HepG2 (cell line): ENCODE measurements around the gene CGNL1. TPM values are rescaled to one million over a fixed set of nuclear protein-coding genes. Genes with fewer than 3 reads are reported as not detected.

Source experiments
- ATAC-seq: fragments of 200-7000 bp; cut with Tn5 transposase; 3 replicates; pipeline ENCODE4 v1.9.1; 2020; ENCODE audit warnings: mild to moderate bottlenecking, moderate library complexity
- BruUV-seq: library from RNA; stranded (reverse); fragments of 400-500 nt; replicated peaks from 2 replicates; lab custom pipeline; 2021; lab: Mats Ljungman, UMichigan
- CTCF ChIA-PET: fragments of 300-600 bp; formaldehyde crosslinking; extraction: SDS; loops from one replicate; lab custom pipeline; 2021; ENCODE audit warnings: low total read pairs, inconsistent platforms, low intra/inter-chr PET ratio; lab: Yijun Ruan, JAX
- POLR2A ChIA-PET: fragments of 350-600 bp; sonication (Branson Sonifier 250); formaldehyde crosslinking; loops from one replicate; lab custom pipeline; 2020; ENCODE audit warnings: antibody characterized with exemption, inconsistent platforms; lab: Yijun Ruan, JAX
- DNase-seq: peaks from one replicate; pipeline ENCODE4 v3.0.0-alpha.2; 2015; ENCODE audit warnings: low spot score
- FAIRE-seq: peaks from 3 replicates; lab custom pipeline; 2011; peaks lifted over from hg19 to GRCh38; lab: Jason Lieb, UNC
- H2AFZ ChIP-seq: one replicate; pipeline ENCODE4 v1.6.1; 2011; ENCODE audit warnings: low read length, inconsistent platforms
- H3K27ac ChIP-seq: fragments of 300-600 bp; 3 replicates; pipeline ENCODE4 v1.8.0; 2011; ENCODE audit warnings: mixed run types, mild to moderate bottlenecking, mixed read lengths, low read length, inconsistent platforms; ENCODE audit not compliant: insufficient read depth; ENCODE audit errors: extremely low read length
- H3K27me3 ChIP-seq, 2 experiments: fragments of 200-600 bp in 1 of 2; 2 replicates in 1 of 2; 3 replicates in 1 of 2; pipeline versions ENCODE4 v1.6.0 to v1.8.0; 2011; ENCODE audit warnings: low read length in 2 of 2, mild to moderate bottlenecking in 2 of 2, moderate library complexity in 2 of 2, inconsistent platforms in 1 of 2; ENCODE audit not compliant: insufficient read depth in 2 of 2, control insufficient read depth in 1 of 2
- H3K36me3 ChIP-seq, 2 experiments: fragments of 200-600 bp in 1 of 2; replicated peaks in 1 of 2; 2 replicates in 1 of 2; 3 replicates in 1 of 2; pipeline versions ENCODE4 v1.5.1 to v1.8.0; 2011; ENCODE audit warnings: low read length in 2 of 2, inconsistent platforms in 1 of 2; ENCODE audit not compliant: insufficient read depth in 2 of 2, control insufficient read depth in 1 of 2
- H3K4me1 ChIP-seq: 2 replicates; pipeline ENCODE4 v1.5.1; 2012; ENCODE audit warnings: low read length, inconsistent platforms; ENCODE audit not compliant: insufficient read depth
- H3K4me2 ChIP-seq: 2 replicates; pipeline ENCODE4 v1.6.0; 2011; ENCODE audit warnings: low read depth, low read length, inconsistent platforms
- H3K4me3 ChIP-seq, 3 experiments: fragments of 200-600 bp in 1 of 3; sonication (generic), shearing (Covaris generic) in 1 of 3; replicated peaks in 1 of 3; 2 replicates each; pipeline ENCODE4 v1.5.1; 2011 to 2016; ENCODE audit warnings: low read length in 3 of 3, inconsistent platforms in 2 of 3, low read depth in 2 of 3, mild to moderate bottlenecking in 2 of 3, control low read depth in 1 of 3, mixed read lengths in 1 of 3; ENCODE audit not compliant: insufficient read depth in 1 of 3
- H3K79me2 ChIP-seq: one replicate; pipeline ENCODE4 v1.6.1; 2011; ENCODE audit warnings: low read length, inconsistent platforms; ENCODE audit not compliant: insufficient read depth
- H3K9ac ChIP-seq: 2 replicates; pipeline ENCODE4 v1.6.0; 2011; ENCODE audit warnings: mild to moderate bottlenecking, low read depth, low read length, inconsistent platforms; ENCODE audit not compliant: insufficient read depth
- H3K9me3 ChIP-seq: 2 replicates; pipeline ENCODE4 v1.5.1; 2012; ENCODE audit warnings: mild to moderate bottlenecking, low read length
- H4K20me1 ChIP-seq: 2 replicates; pipeline ENCODE4 v1.6.0; 2011; ENCODE audit warnings: inconsistent platforms, mild to moderate bottlenecking, low read length, moderate library complexity; ENCODE audit not compliant: insufficient read depth
- EP300 ChIP-seq, 3 experiments: sonication (generic) in 1 of 3; formaldehyde crosslinking in 1 of 3; IDR thresholded peaks; 2 replicates each; pipeline versions ENCODE4 v1.5.1 to v1.6.1; 2011 to 2020; ENCODE audit warnings: low read depth in 2 of 3, low read length in 2 of 3, borderline replicate concordance in 1 of 3, improper control_type of control experiment in 1 of 3, mild to moderate bottlenecking in 1 of 3, missing genetic modification reagents in 1 of 3, moderate library complexity in 1 of 3
- REST ChIP-seq, 2 experiments: IDR thresholded peaks; 2 replicates each; pipeline ENCODE4 v1.6.1; 2011 to 2012; ENCODE audit warnings: low read length in 2 of 2, borderline replicate concordance in 1 of 2, low read depth in 1 of 2, mild to moderate bottlenecking in 1 of 2, moderate library complexity in 1 of 2
- TEAD3 ChIP-seq: optimal IDR thresholded peaks from 2 replicates; pipeline ENCODE3; 2016; ENCODE audit warnings: borderline replicate concordance
- ZNF850 ChIP-seq: sonication (generic); formaldehyde crosslinking; conservative IDR thresholded peaks from 2 replicates; pipeline ENCODE4 v1.9.0; 2021; ENCODE audit warnings: mild to moderate bottlenecking, missing genetic modification reagents
- ZSCAN9 ChIP-seq: IDR thresholded peaks from 2 replicates; pipeline ENCODE4 v1.6.1; 2016; ENCODE audit warnings: borderline replicate concordance
- WGBS: methylation state at CpG from one replicate; pipeline ENCODE4 v1.1.6; 2017; ENCODE audit warnings: low lambda C conversion rate; 5-methylcytosine and 5-hydroxymethylcytosine counted together
- in situ Hi-C: cut with HindIII; loops from 2 replicates; pipeline ENCODE4 v1.10.0; 2017; ENCODE audit warnings: low pct_unique_long_range_greater_than_20kb; ENCODE audit not compliant: extremely low pct_ligation_motif_present
- intact Hi-C: fragments of 100-400 bp; cut with micrococcal nuclease; formaldehyde crosslinking; loops from one replicate; pipeline ENCODE4 v1.10.0; 2022; ENCODE audit not compliant: unreplicated experiment
- polyA plus RNA-seq, 8 experiments: library from polyadenylated mRNA; depleted of rRNA in 3 of 8; stranded (reverse) in 7 of 8; unstranded in 1 of 8; fragments of >200 nt; fragmentation: Illumina TruSeq in 4 of 8; extraction: Trizol in 4 of 8; gene quantifications; 2 replicates each; pipeline versions ENCODE4 v1.2.1 to v1.2.3, GENCODE V29; 2011 to 2016; ENCODE audit warnings: low read depth in 4 of 8, missing spikeins in 1 of 8, mixed read lengths in 1 of 8; ENCODE audit not compliant: insufficient read depth in 1 of 8
- total RNA-seq, 5 experiments: library from RNA; depleted of rRNA; stranded (reverse); fragments of >200 nt; fragmentation: Illumina TruSeq; extraction: Trizol; gene quantifications; 2 replicates each; pipeline ENCODE4 v1.2.3, GENCODE V29; 2016; ENCODE audit warnings: low read depth in 1 of 5

Gene CGNL1
- total and polyA plus RNA-seq, 2 of the 13 experiments (the other 11 are each of a cell fraction or from before 2014, with no cell fraction given) = 5.6 to 15.6 TPM

- no peak for TF ChIP-seq REST (IDR thresholded peaks at IDR 0.05; ENCODE audit: borderline replicate concordance in 1 of 2, low read depth in 1 of 2, low read length in 2 of 2)
Measured at GRCh38 chr15:57472861-57473260, 96.6 kb downstream of the CGNL1 start (continued).

GRCh38 chr15:57476533-57476975, 100.2 kb downstream of the CGNL1 start:
- no peaks in the 10 kb centered on the region for H3K9me3 ChIP-seq
- no peaks in the 10 kb centered on the region for H3K79me2 ChIP-seq
- FAIRE-seq (no peak), DNase-seq (peak; percentile 21)
- H3K4me2 ChIP-seq = no peak overlapping the region
- 0 out of 5 replicates have a peak, but pooled peaks cover 0 to 4% of the 10 kb centered on the region in 2 experiments for H3K36me3 ChIP-seq
- H3K27ac ChIP-seq = peak overlapping the region; percentile 99
- intact Hi-C loops = loop anchor here (5.0 kb wide), 1 partner anchor 51 kb away; no protein-coding TSS in a partner anchor
- POLR2A ChIA-PET = interaction anchor here (2.3 to 2.4 kb wide), 2 partner anchors 10 to 100 kb away, joined by 8 to 15 read pairs; partner anchors contain the start of gene CGNL1
- BruUV-seq = no TSS peak
- CTCF ChIA-PET = no interaction called here
- no peak overlapping the region for H3K4me3 ChIP-seq
- 95% methylated on average over 5 of the region's 5 CpGs for WGBS
- no peaks in the 10 kb centered on the region for H4K20me1 ChIP-seq
- H2AFZ ChIP-seq = no peak overlapping the region
- in situ Hi-C loops = no loop called here
- H3K4me1 ChIP-seq = peaks cover 68% of the 10 kb centered on the region
- H3K9ac ChIP-seq = peak overlapping the region; percentile 71
- TF ChIP-seq TEAD3 (peak; percentile 12), ZSCAN9 (CRISPR knock-in tag) (0 out of 2 replicates have a peak, but pooled peaks have one; percentile 14), EP300 (IDR thresholded peaks at IDR 0.05; ENCODE audit: low read depth in 2 of 2, low read length in 2 of 2) (peak in 1 of 2 experiments; percentile 25; a peak in 1 of 4 replicates), EP300 (CRISPR knock-in tag; IDR thresholded peaks at IDR 0.05; ENCODE audit: borderline replicate concordance) (no peak), ZNF850 (CRISPR knock-in tag) (no peak)
- TF ChIP-seq, all 625 proteins: peak for 3
- no peak for ATAC-seq
- no peaks in the 10 kb centered on the region for H3K27me3 ChIP-seq
